OCI-LY7 (cell line): ENCODE measurements around the gene NHS. TPM values are rescaled to one million over a fixed set of nuclear protein-coding genes. Genes with fewer than 3 reads are reported as not detected.

Experiments used
- BruUV-seq: library from RNA; stranded (reverse); fragments of 400-500 nt; replicated peaks from 2 replicates; lab custom pipeline; 2021; lab: Mats Ljungman, UMichigan
- CTCF ChIA-PET: fragments of 300-600 bp; sonication (Branson Sonifier 250); formaldehyde crosslinking; loops from one replicate; lab custom pipeline; 2022; ENCODE audit warnings: antibody characterized with exemption; ENCODE audit not compliant: unreplicated experiment; lab: Charles Lee
- POLR2A ChIA-PET: fragments of 300-600 bp; sonication (Branson Sonifier 250); formaldehyde crosslinking; loops from one replicate; lab custom pipeline; 2022; ENCODE audit warnings: antibody characterized with exemption; lab: Charles Lee
- DNase-seq: peaks from one replicate; pipeline ENCODE4 v3.0.0-alpha.2; 2015; ENCODE audit warnings: low spot score
- H2AFZ ChIP-seq: fragments of 200-600 bp; sonication (generic), shearing (Covaris generic); 2 replicates; pipeline ENCODE4 v1.6.1; 2014; ENCODE audit warnings: mild to moderate bottlenecking, antibody characterized with exemption, low read length, moderate library complexity
- H3K27ac ChIP-seq: fragments of 200-600 bp; sonication (generic); 2 replicates; pipeline ENCODE4 v1.5.1; 2014; ENCODE audit warnings: mixed run types, low read depth, mild to moderate bottlenecking, moderate library complexity, low read length, inconsistent platforms; ENCODE audit not compliant: poor library complexity, severe bottlenecking
- H3K36me3 ChIP-seq: fragments of 200-600 bp; sonication (generic); 2 replicates; pipeline ENCODE4 v1.6.1; 2014; ENCODE audit warnings: mild to moderate bottlenecking, antibody characterized with exemption, low read length, moderate library complexity, mixed read lengths; ENCODE audit not compliant: insufficient read depth
- H3K4me1 ChIP-seq: fragments of 200-600 bp; sonication (generic); 2 replicates; pipeline ENCODE4 v1.5.1; 2014; ENCODE audit warnings: mild to moderate bottlenecking, low read length; ENCODE audit not compliant: insufficient read depth, poor library complexity, severe bottlenecking
- H3K4me2 ChIP-seq: fragments of 200-600 bp; sonication (generic); 2 replicates; pipeline ENCODE4 v1.6.1; 2014; ENCODE audit warnings: mild to moderate bottlenecking, low read length
- H3K4me3 ChIP-seq: fragments of 200-600 bp; sonication (generic); 2 replicates; pipeline ENCODE4 v1.5.1; 2014; ENCODE audit warnings: mild to moderate bottlenecking, low read depth, low read length; ENCODE audit not compliant: poor library complexity, severe bottlenecking
- H3K79me2 ChIP-seq: fragments of 200-600 bp; sonication (generic); 2 replicates; pipeline ENCODE4 v1.6.1; 2016; ENCODE audit warnings: low read depth, mild to moderate bottlenecking, low read length, moderate library complexity, mixed read lengths; ENCODE audit not compliant: insufficient read depth
- H3K9me2 ChIP-seq: fragments of 200-600 bp; sonication (generic); 2 replicates; pipeline ENCODE4 v1.6.1; 2016; ENCODE audit warnings: mild to moderate bottlenecking, low read length, mixed read lengths; ENCODE audit not compliant: insufficient read depth
- H3K9me3 ChIP-seq: fragments of 200-600 bp; sonication (generic); 2 replicates; pipeline ENCODE4 v1.6.1; 2014; ENCODE audit warnings: mild to moderate bottlenecking, mixed run types, low read length, mixed read lengths
- H4K20me1 ChIP-seq: fragments of 200-600 bp; sonication (generic); 2 replicates; pipeline ENCODE4 v1.6.1; 2014; ENCODE audit warnings: mild to moderate bottlenecking, antibody characterized with exemption, low read length, moderate library complexity, mixed read lengths; ENCODE audit not compliant: insufficient read depth
- CTCF ChIP-seq: fragments of 200-600 bp; sonication (generic); conservative IDR thresholded peaks from 2 replicates; pipeline ENCODE4 v1.5.1; 2014; ENCODE audit warnings: mild to moderate bottlenecking, antibody characterized with exemption, low read length, moderate library complexity, mixed read lengths
- EZH2phosphoT487 ChIP-seq: fragments of 200-600 bp; sonication (generic); IDR thresholded peaks from 2 replicates; pipeline ENCODE4 v1.6.1; 2018; ENCODE audit warnings: low read depth, borderline replicate concordance, mild to moderate bottlenecking, mixed run types, antibody characterized with exemption, low read length, moderate library complexity, mixed read lengths
- intact Hi-C: fragments of 100-400 bp; cut with micrococcal nuclease; formaldehyde crosslinking; loops from one replicate; pipeline ENCODE4 v1.10.0; 2022; ENCODE audit not compliant: unreplicated experiment
- total RNA-seq, 2 experiments: library from RNA; depleted of rRNA in 1 of 2; stranded (reverse); fragments of >200 nt in 1 of 2; shearing (Covaris generic) in 1 of 2; gene quantifications; 2 replicates each; pipeline ENCODE4 v1.2.3, GENCODE V29; 2014 to 2022

Gene NHS
- total RNA-seq, 2 experiments from 2014 or later = not detected

- H3K4me3 ChIP-seq = no peak overlapping the region
- intact Hi-C loops = no loop called here
These were observed 281.0 kb downstream of the NHS start for GRCh38 chrX:17656035-17656418.

GRCh38 chrX:17656556-17656955 lies 281.6 kb downstream of the NHS start:
- H3K36me3 ChIP-seq = no peaks in the 10 kb centered on the region
- CTCF ChIA-PET = no interaction called here
- H3K4me1 ChIP-seq = no peaks in the 10 kb centered on the region
- no peaks in the 10 kb centered on the region for H4K20me1 ChIP-seq
- no peak for DNase-seq
- H3K79me2 ChIP-seq = no peaks in the 10 kb centered on the region
- POLR2A ChIA-PET = no interaction called here
- H2AFZ ChIP-seq = no peak overlapping the region
- no peak overlapping the region for H3K27ac ChIP-seq
- no peak overlapping the region for H3K4me3 ChIP-seq
- H3K9me2 ChIP-seq = no peaks in the 10 kb centered on the region
- no peak overlapping the region for H3K4me2 ChIP-seq
- intact Hi-C loops = no loop called here
- no TSS peak for BruUV-seq
- no peak for TF ChIP-seq EZH2phosphoT487
- no peak for TF ChIP-seq CTCF
- H3K9me3 ChIP-seq = no peaks in the 10 kb centered on the region

More at GRCh38 chrX:17656035-17656418, 281.0 kb downstream of the NHS start:
- Histone ChIP-seq H3K4me1 (no peaks in the 10 kb centered on the region), H3K9me2 (no peaks in the 10 kb centered on the region), H3K36me3 (no peaks in the 10 kb centered on the region), H3K79me2 (no peaks in the 10 kb centered on the region), H2AFZ (no peak overlapping the region), H3K4me2 (no peak overlapping the region), H3K9me3 (no peaks in the 10 kb centered on the region), H3K27ac (no peak overlapping the region), H4K20me1 (no peaks in the 10 kb centered on the region)
- ChIA-PET POLR2A (no interaction called here), CTCF (no interaction called here)
- no peak for DNase-seq
- TF ChIP-seq CTCF (no peak), EZH2phosphoT487 (no peak)
- no TSS peak for BruUV-seq

GRCh38 chrX:17662391-17662790 lies 287.4 kb downstream of the NHS start:
- Histone ChIP-seq H4K20me1 (no peaks in the 10 kb centered on the region), H3K79me2 (no peaks in the 10 kb centered on the region), H3K9me3 (no peaks in the 10 kb centered on the region), H3K4me1 (no peaks in the 10 kb centered on the region), H3K27ac (no peak overlapping the region), H2AFZ (no peak overlapping the region), H3K4me3 (no peak overlapping the region), H3K9me2 (no peaks in the 10 kb centered on the region), H3K4me2 (no peak overlapping the region), H3K36me3 (no peaks in the 10 kb centered on the region)
- no TSS peak for BruUV-seq
- no peak for DNase-seq
- TF ChIP-seq EZH2phosphoT487 = no peak
- TF ChIP-seq CTCF = no peak
- ChIA-PET CTCF (no interaction called here), POLR2A (no interaction called here)
- intact Hi-C loops = no loop called here
